CD14-positive monocyte (primary cell): ENCODE results near the gene SNRPD2. TPM values are rescaled to one million over a fixed set of nuclear protein-coding genes. Genes with fewer than 3 reads are reported as not detected.

Experiments used
- DNase-seq, 3 donors: peaks; one replicate each; pipeline ENCODE4 v3.0.0-alpha.2; 2011 to 2022
- H2AFZ ChIP-seq: 2 replicates; pipeline ENCODE4 v1.6.0; 2012; ENCODE audit warnings: mild to moderate bottlenecking, low read depth, low read length, inconsistent platforms; ENCODE audit not compliant: insufficient read depth, poor library complexity, severe bottlenecking
- H3K27ac ChIP-seq, 2 donors: 1 replicate in 1 of 2; 2 replicates in 1 of 2; pipeline ENCODE4 v1.5.1; 2012 to 2013; ENCODE audit warnings: low read length in 2 of 2, control low read depth in 1 of 2, inconsistent platforms in 1 of 2, low read depth in 1 of 2, mild to moderate bottlenecking in 1 of 2
- H3K27me3 ChIP-seq, 2 donors: one replicate each; pipeline versions ENCODE4 v1.6.0 to v1.6.1; 2011 to 2013; ENCODE audit warnings: low read length in 2 of 2; ENCODE audit not compliant: control insufficient read depth in 2 of 2, insufficient read depth in 2 of 2
- H3K36me3 ChIP-seq, 2 donors: replicated peaks in 1 of 2; 1 replicate in 1 of 2; 2 replicates in 1 of 2; pipeline versions ENCODE4 v1.5.1 to v1.6.1; 2012 to 2013; ENCODE audit warnings: low read length in 2 of 2, control low read depth in 1 of 2, inconsistent platforms in 1 of 2, mild to moderate bottlenecking in 1 of 2; ENCODE audit not compliant: insufficient read depth in 2 of 2, control insufficient read depth in 1 of 2
- H3K4me1 ChIP-seq, 2 donors: 1 replicate in 1 of 2; 2 replicates in 1 of 2; pipeline versions ENCODE4 v1.5.1 to v1.6.1; 2012 to 2013; ENCODE audit warnings: low read length in 2 of 2, control low read depth in 1 of 2, inconsistent platforms in 1 of 2, mild to moderate bottlenecking in 1 of 2, moderate library complexity in 1 of 2; ENCODE audit not compliant: insufficient read depth in 2 of 2, control insufficient read depth in 1 of 2
- H3K4me2 ChIP-seq: replicated peaks from 2 replicates; pipeline ENCODE3; 2012; ENCODE audit warnings: low read length, moderate library complexity, mild to moderate bottlenecking; ENCODE audit not compliant: poor library complexity, severe bottlenecking; ENCODE audit errors: extremely low read depth
- H3K4me3 ChIP-seq, 3 experiments: fragments of 200-600 bp in 1 of 3; sonication (generic) in 1 of 3; replicated peaks in 1 of 3; 1 replicate in 2 of 3; 2 replicates in 1 of 3; pipeline ENCODE4 v1.5.1; 2011 to 2013; ENCODE audit warnings: low read length in 3 of 3, mild to moderate bottlenecking in 3 of 3, control low read depth in 2 of 3, low read depth in 2 of 3, inconsistent platforms in 1 of 3, moderate library complexity in 1 of 3
- H3K79me2 ChIP-seq: 2 replicates; pipeline ENCODE4 v1.6.0; 2012; ENCODE audit warnings: mild to moderate bottlenecking, control low read depth, inconsistent platforms, low read length, moderate library complexity; ENCODE audit not compliant: insufficient read depth
- H3K9ac ChIP-seq: 2 replicates; pipeline ENCODE4 v1.6.0; 2017; ENCODE audit warnings: low read length, mild to moderate bottlenecking; ENCODE audit not compliant: insufficient read depth, poor library complexity, severe bottlenecking
- H3K9me3 ChIP-seq, 2 donors: replicated peaks in 1 of 2; 1 replicate in 1 of 2; 2 replicates in 1 of 2; pipeline versions ENCODE4 v1.5.1 to v1.6.1; 2012 to 2013; ENCODE audit warnings: low read length in 2 of 2, control low read depth in 1 of 2; ENCODE audit not compliant: control insufficient read depth in 1 of 2, insufficient read depth in 1 of 2
- H4K20me1 ChIP-seq: 2 replicates; pipeline ENCODE4 v1.6.0; 2012; ENCODE audit warnings: mild to moderate bottlenecking, low read length, control low read depth, moderate library complexity; ENCODE audit not compliant: insufficient read depth
- H3K27ac Mint-ChIP-seq, 7 donors: one replicate each; pipeline ENCODE4 v1.8.0; 2020; ENCODE audit warnings: mild to moderate bottlenecking in 7 of 7, mixed read lengths in 7 of 7, moderate library complexity in 6 of 7, inconsistent platforms in 2 of 7
- H3K27me3 Mint-ChIP-seq, 3 donors: one replicate each; pipeline ENCODE4 v1.8.0; 2021 to 2022; ENCODE audit warnings: low read depth in 3 of 3, mild to moderate bottlenecking in 3 of 3, mixed read lengths in 3 of 3, moderate library complexity in 3 of 3, inconsistent platforms in 1 of 3
- H3K36me3 Mint-ChIP-seq, 2 donors: one replicate each; pipeline ENCODE4 v1.8.0; 2020; ENCODE audit warnings: mixed read lengths in 2 of 2, inconsistent platforms in 1 of 2, mild to moderate bottlenecking in 1 of 2
- H3K4me1 Mint-ChIP-seq: one replicate; pipeline ENCODE4 v1.8.0; 2020; ENCODE audit warnings: mild to moderate bottlenecking, mixed read lengths
- H3K4me3 Mint-ChIP-seq, 2 donors: one replicate each; pipeline ENCODE4 v1.8.0; 2020; ENCODE audit warnings: mild to moderate bottlenecking in 2 of 2, mixed read lengths in 2 of 2, moderate library complexity in 1 of 2
- H3K9me3 Mint-ChIP-seq, 7 donors: one replicate each; pipeline ENCODE4 v1.8.0; 2020 to 2022; ENCODE audit warnings: mixed read lengths in 7 of 7, mild to moderate bottlenecking in 6 of 7, moderate library complexity in 6 of 7, inconsistent platforms in 2 of 7
- WGBS: methylation state at CpG from one replicate; pipeline ENCODE4 v1.1.5; 2013; ENCODE audit warnings: missing lambda C conversion rate; ENCODE audit not compliant: insufficient coverage; 5-methylcytosine and 5-hydroxymethylcytosine counted together
- intact Hi-C, 2 donors: fragments of 100-400 bp; cut with micrococcal nuclease; formaldehyde crosslinking; loops; one replicate each; pipeline versions ENCODE4 v1.15.0 to v1.15.1; 2023
- polyA plus RNA-seq, 3 donors: library from polyadenylated mRNA; depleted of rRNA in 1 of 3; unstranded in 2 of 3; stranded (reverse) in 1 of 3; fragments of 300-500 nt in 2 of 3; fragments of >200 nt in 1 of 3; fragmentation: Illumina TruSeq in 2 of 3; gene quantifications; 1 replicate in 2 of 3; 2 replicates in 1 of 3; pipeline ENCODE4 v1.2.3, GENCODE V29; 2012 to 2021
- TF ChIP-seq, protein P1 (sequence below): fragments of 200-600 bp; IDR thresholded peaks from one replicate; pipeline ENCODE4 v1.8.0; 2022; ENCODE audit warnings: antibody characterized with exemption, mild to moderate bottlenecking

SNRPD2 gene
- polyA plus RNA-seq, 3 donors: 251 to 516 (median 491) TPM

DNA sequence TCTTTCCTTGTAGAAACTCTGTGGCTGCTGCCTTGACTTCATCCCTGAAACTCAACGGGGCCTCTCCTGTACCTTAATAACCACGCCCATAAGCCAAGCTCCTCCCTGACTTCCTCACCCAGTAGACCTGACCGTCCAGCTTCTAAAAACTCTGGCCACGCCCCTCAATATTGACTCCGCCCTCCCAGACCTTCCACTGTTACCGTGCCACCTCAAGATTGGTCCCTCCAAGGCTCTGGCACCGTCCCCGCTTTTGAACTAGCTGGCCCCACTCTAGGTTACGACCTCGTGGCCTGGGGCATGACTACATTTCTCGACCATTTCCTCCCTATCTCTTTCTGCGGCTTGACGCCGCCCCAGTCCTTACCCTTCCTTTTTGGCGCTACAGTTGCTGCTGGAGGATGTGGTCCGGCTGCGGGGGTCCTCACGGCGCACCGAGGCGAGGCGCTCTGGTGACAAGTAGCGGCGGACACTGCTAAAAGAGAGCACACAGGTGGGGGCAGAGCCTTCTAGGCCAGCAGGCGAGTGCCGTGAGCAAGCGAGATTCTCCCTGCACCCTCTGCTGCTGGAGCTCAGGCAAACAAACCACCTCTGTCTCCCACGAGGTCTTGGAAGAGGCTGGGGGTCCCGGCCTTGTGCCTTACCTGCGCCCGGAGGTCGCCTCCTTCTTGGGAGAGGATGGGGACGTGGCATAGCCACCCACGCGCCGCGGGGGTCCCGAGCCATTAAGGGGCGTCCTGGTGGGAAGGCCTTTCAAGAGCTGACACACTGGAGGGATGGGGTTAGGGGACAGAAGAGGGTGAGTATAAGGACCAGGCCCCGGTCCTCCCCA is 50.3 kb downstream of the SNRPD2 start:
- Histone ChIP-seq H3K9me3 (no peaks in the 10 kb centered on the region), H3K9ac (peak overlapping the region; percentile 76), H4K20me1 (peaks cover 4% of the 10 kb centered on the region), H3K4me2 (peak overlapping the region; percentile 77), H3K4me1 (peaks cover 61 to 68% of the 10 kb centered on the region in 2 donors), H3K27ac (peak overlapping the region; percentile 91 to 96), H2AFZ (peak overlapping the region; percentile 76), H3K27me3 (peaks cover 15 to 32% of the 10 kb centered on the region in 2 donors), H3K36me3 (no peaks in the 10 kb centered on the region), H3K4me3 (peak overlapping the region; percentile 22 to 70 (median 46)), H3K79me2 (peaks cover 10% of the 10 kb centered on the region)
- peak; percentile 92 to 94 (median 92) for DNase-seq
- H3K9me3 Mint-ChIP-seq: peaks cover 0 to 12% (median 2%) of the 10 kb centered on the region in 7 donors
- peaks cover 46% of the 10 kb centered on the region for H3K4me1 Mint-ChIP-seq
- intact Hi-C loops: loop anchor here (2.0 to 10.0 kb wide), 6 partner anchors 34 to 117 kb away; partner anchors contain the start of genes OPA3 (in 1 of the 2) and QPCTL (in 1 of the 2)
- TF ChIP-seq, protein P1, sequence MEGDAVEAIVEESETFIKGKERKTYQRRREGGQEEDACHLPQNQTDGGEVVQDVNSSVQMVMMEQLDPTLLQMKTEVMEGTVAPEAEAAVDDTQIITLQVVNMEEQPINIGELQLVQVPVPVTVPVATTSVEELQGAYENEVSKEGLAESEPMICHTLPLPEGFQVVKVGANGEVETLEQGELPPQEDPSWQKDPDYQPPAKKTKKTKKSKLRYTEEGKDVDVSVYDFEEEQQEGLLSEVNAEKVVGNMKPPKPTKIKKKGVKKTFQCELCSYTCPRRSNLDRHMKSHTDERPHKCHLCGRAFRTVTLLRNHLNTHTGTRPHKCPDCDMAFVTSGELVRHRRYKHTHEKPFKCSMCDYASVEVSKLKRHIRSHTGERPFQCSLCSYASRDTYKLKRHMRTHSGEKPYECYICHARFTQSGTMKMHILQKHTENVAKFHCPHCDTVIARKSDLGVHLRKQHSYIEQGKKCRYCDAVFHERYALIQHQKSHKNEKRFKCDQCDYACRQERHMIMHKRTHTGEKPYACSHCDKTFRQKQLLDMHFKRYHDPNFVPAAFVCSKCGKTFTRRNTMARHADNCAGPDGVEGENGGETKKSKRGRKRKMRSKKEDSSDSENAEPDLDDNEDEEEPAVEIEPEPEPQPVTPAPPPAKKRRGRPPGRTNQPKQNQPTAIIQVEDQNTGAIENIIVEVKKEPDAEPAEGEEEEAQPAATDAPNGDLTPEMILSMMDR: no peak
- peaks cover 32 to 35% (median 34%) of the 10 kb centered on the region in 3 donors for H3K27me3 Mint-ChIP-seq
- peak overlapping the region; percentile 81 to 89 for H3K4me3 Mint-ChIP-seq
- peaks cover 2 to 6% of the 10 kb centered on the region in 2 donors for H3K36me3 Mint-ChIP-seq
- peak overlapping the region; percentile 87 to 96 (median 95) for H3K27ac Mint-ChIP-seq
- WGBS: 0% methylated on average over 27 of the region's 40 CpGs

DNA sequence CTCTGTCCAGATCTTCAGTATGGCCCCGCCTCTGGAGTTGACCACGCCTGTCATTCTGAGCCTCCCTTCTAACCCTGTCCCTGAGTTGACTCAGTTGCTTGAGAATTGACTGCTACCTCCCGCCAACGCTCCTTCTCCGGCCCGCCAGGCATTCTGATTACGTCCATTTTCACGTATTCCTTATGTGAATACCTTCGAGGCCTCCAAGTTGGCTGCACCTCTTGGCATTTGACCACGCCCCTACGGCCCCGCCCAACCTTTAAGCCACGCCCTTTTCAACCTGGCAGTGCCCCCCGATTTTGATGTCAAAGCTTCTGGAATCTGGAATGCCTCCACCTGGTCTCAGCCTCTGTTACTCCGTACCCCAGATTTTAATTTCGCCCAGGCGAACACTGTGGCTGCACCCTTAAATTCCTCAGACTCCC is 50.9 kb downstream of the SNRPD2 start:
- peaks cover 0 to 11% of the 10 kb centered on the region in 2 donors for H3K36me3 Mint-ChIP-seq
- Histone ChIP-seq H3K9me3 (no peaks in the 10 kb centered on the region), H3K27me3 (peaks cover 11 to 25% of the 10 kb centered on the region in 2 donors), H3K79me2 (peaks cover 10% of the 10 kb centered on the region), H3K36me3 (no peaks in the 10 kb centered on the region), H3K4me3 (peak overlapping the region in 1 of 3 experiments; percentile 70), H3K4me2 (peak overlapping the region; percentile 77), H3K27ac (peak overlapping the region; percentile 91 to 96), H2AFZ (peak overlapping the region; percentile 76), H3K9ac (no peak overlapping the region), H3K4me1 (peaks cover 56 to 62% of the 10 kb centered on the region in 2 donors), H4K20me1 (peaks cover 4% of the 10 kb centered on the region)
- TF ChIP-seq, protein P1: no peak
- peak overlapping the region; percentile 81 to 89 for H3K4me3 Mint-ChIP-seq
- H3K27ac Mint-ChIP-seq: peak overlapping the region; percentile 87 to 96 (median 95)
- H3K27me3 Mint-ChIP-seq: peaks cover 26 to 29% (median 27%) of the 10 kb centered on the region in 3 donors
- no peak for DNase-seq
- H3K4me1 Mint-ChIP-seq: peaks cover 40% of the 10 kb centered on the region
- 64% methylated on average over 17 of the region's 17 CpGs for WGBS
- intact Hi-C loops: loop anchor here (5.0 to 10.0 kb wide), 4 partner anchors 34 to 116 kb away; partner anchors contain the start of gene OPA3 (in 1 of the 2)
- peaks cover 0 to 9% (median 0%) of the 10 kb centered on the region in 7 donors for H3K9me3 Mint-ChIP-seq
